Prostate gland (tissue), 2 donors: ENCODE results near the gene DLST.

Experiments used
- POLR2A ChIP-seq: fragments of 450-650 bp; IDR thresholded peaks from one replicate; pipeline ENCODE4 v1.6.1; 2016; ENCODE audit warnings: antibody characterized with exemption, mild to moderate bottlenecking
- POLR2AphosphoS5 ChIP-seq: sonication (generic); formaldehyde crosslinking; IDR thresholded peaks from one replicate; pipeline ENCODE4 v1.6.1; 2017; ENCODE audit warnings: antibody characterized with exemption
- TF ChIP-seq, protein P1 (sequence below), 4 experiments: fragments of 200-600 bp in 2 of 4; fragments of 450-650 bp in 2 of 4; sonication (generic) in 2 of 4; IDR thresholded peaks; 1 replicate in 3 of 4; 2 replicates in 1 of 4; pipeline ENCODE4 v1.5.1; 2016 to 2019; ENCODE audit warnings: antibody characterized with exemption in 4 of 4, mild to moderate bottlenecking in 2 of 4, moderate library complexity in 2 of 4

DNA sequence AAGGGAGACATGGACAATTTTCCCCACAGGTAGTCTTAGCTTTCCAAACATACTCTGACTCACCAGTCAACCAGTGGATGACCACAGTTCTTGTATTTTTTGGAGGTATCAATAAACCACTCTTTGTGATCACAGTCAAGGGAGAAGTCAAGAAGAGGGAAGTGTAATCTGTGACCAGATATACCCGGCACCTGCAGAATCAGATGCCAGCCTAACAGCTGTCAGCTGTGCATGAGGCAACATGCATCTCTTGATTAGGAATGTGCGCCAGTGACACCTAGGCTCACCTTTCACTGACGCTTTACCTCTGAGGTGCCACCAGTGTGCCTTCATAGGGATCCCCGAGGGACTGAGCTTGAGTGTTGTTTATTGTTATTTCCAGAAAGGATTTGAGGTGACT lies 25.8 kb upstream of the DLST start:
- TF ChIP-seq, protein P1, sequence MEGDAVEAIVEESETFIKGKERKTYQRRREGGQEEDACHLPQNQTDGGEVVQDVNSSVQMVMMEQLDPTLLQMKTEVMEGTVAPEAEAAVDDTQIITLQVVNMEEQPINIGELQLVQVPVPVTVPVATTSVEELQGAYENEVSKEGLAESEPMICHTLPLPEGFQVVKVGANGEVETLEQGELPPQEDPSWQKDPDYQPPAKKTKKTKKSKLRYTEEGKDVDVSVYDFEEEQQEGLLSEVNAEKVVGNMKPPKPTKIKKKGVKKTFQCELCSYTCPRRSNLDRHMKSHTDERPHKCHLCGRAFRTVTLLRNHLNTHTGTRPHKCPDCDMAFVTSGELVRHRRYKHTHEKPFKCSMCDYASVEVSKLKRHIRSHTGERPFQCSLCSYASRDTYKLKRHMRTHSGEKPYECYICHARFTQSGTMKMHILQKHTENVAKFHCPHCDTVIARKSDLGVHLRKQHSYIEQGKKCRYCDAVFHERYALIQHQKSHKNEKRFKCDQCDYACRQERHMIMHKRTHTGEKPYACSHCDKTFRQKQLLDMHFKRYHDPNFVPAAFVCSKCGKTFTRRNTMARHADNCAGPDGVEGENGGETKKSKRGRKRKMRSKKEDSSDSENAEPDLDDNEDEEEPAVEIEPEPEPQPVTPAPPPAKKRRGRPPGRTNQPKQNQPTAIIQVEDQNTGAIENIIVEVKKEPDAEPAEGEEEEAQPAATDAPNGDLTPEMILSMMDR (IDR thresholded peaks at IDR 0.05) = no peak
- TF ChIP-seq POLR2A (no peak), POLR2AphosphoS5 (no peak)
